Effector memory CD4-positive, alpha-beta T cell (primary cell): ENCODE measurements around the gene HTT.

ENCODE experiments used
- DNase-seq, 3 donors: peaks; one replicate each; pipeline ENCODE4 v3.0.0-alpha.2; 2020
- H3K27ac ChIP-seq: 2 replicates; pipeline ENCODE4 v1.7.0; 2013; ENCODE audit warnings: mild to moderate bottlenecking, low read length, moderate library complexity; ENCODE audit not compliant: insufficient read depth, poor library complexity, severe bottlenecking
- H3K27me3 ChIP-seq: replicated peaks from 2 replicates; pipeline ENCODE4 v1.7.0; 2013; ENCODE audit warnings: mild to moderate bottlenecking, low read length; ENCODE audit not compliant: insufficient read depth, control insufficient read depth, poor library complexity, severe bottlenecking
- H3K36me3 ChIP-seq: 2 replicates; pipeline ENCODE4 v1.7.0; 2013; ENCODE audit warnings: mild to moderate bottlenecking, low read length, moderate library complexity; ENCODE audit not compliant: control insufficient read depth, insufficient read depth
- H3K4me1 ChIP-seq: 2 replicates; pipeline ENCODE4 v1.7.0; 2013; ENCODE audit warnings: low read length, mild to moderate bottlenecking; ENCODE audit not compliant: control insufficient read depth, insufficient read depth, poor library complexity, severe bottlenecking
- H3K4me3 ChIP-seq: 2 replicates; pipeline ENCODE4 v1.7.0; 2013; ENCODE audit warnings: low read length, low read depth, mild to moderate bottlenecking; ENCODE audit not compliant: insufficient read depth, poor library complexity, severe bottlenecking
- H3K9me3 ChIP-seq: 2 replicates; pipeline ENCODE4 v1.7.0; 2013; ENCODE audit warnings: mild to moderate bottlenecking, low read length, moderate library complexity; ENCODE audit not compliant: control insufficient read depth

HTT gene

DNA sequence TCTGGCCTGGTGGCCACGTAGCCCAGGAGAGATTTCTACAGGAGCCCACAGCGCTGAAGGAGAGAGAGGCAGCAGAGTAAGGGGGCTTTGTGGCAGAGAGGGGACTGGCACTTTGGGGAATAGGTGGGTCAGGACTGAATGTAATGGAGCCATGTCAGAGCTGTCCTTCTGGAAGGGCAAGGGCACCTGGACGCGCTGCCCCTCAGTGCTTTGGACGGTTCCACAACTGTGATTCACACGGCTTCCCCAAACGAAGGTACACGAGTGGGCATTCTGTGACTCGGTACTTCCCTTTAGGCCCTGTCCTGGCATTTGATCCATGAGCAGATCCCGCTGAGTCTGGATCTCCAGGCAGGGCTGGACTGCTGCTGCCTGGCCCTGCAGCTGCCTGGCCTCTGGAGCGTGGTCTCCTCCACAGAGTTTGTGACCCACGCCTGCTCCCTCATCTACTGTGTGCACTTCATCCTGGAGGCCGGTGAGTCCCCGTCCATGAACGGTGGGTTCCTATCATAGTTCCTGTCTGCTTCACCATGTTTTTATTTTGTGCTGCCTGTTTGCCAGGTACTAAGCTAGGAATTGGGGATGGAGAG is 139.3 kb downstream of the HTT start:
- no peaks in the 10 kb centered on the region for H3K27me3 ChIP-seq
- H3K4me1 ChIP-seq, result no peaks in the 10 kb centered on the region
- H3K9me3 ChIP-seq, result no peaks in the 10 kb centered on the region
- H3K27ac ChIP-seq, result no peak overlapping the region
- H3K36me3 ChIP-seq, result peaks cover 74% of the 10 kb centered on the region
- no peak for DNase-seq
- no peak overlapping the region for H3K4me3 ChIP-seq

DNA sequence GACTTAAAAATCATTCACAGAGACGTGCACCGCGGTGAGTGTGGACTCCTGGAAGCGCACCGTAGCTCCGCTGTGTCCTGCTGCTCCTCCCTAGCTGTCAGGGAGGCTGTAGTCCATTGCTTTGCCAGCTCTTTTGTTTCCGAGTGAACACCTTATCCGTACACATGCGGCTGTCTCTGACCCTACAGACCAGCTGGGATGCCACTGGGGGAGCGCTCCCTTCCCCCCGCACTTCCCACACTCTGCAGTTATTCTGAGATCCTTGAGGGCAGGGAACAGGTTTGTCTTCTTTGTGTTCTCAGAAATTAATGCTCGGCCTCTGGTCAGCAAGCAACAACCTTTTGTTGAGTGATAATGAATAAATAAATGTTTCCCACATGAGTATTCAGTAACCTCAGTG is 140.8 kb downstream of the HTT start:
- H3K9me3 ChIP-seq, result no peaks in the 10 kb centered on the region
- no peaks in the 10 kb centered on the region for H3K27me3 ChIP-seq
- peaks cover 72% of the 10 kb centered on the region for H3K36me3 ChIP-seq
- H3K4me1 ChIP-seq, result no peaks in the 10 kb centered on the region
- no peak for DNase-seq
- no peak overlapping the region for H3K27ac ChIP-seq
- no peak overlapping the region for H3K4me3 ChIP-seq

DNA sequence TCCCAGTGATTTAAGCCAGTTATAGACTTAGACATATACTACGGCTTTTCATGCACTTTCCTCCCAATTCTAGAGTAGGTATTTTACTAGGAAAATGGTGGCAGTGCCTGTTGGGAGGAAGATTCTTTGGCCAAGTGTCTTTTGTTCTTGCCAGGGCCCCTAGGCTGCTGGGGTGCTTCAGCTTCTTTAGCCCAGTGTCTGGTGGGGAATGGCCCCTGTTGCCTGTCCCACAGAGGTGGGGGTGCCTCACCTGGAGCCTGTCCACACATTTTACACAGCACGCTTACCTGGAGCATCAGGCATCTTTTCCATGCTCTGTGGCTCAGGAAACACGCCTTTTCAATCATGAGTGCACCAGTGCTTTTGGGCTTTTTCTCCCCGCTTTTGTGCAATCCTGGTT is 141.3 kb downstream of the HTT start:
- Histone ChIP-seq H3K9me3 (no peaks in the 10 kb centered on the region), H3K27me3 (no peaks in the 10 kb centered on the region), H3K4me1 (no peaks in the 10 kb centered on the region), H3K4me3 (no peak overlapping the region), H3K36me3 (peaks cover 72% of the 10 kb centered on the region), H3K27ac (no peak overlapping the region)
- DNase-seq, result no peak

DNA sequence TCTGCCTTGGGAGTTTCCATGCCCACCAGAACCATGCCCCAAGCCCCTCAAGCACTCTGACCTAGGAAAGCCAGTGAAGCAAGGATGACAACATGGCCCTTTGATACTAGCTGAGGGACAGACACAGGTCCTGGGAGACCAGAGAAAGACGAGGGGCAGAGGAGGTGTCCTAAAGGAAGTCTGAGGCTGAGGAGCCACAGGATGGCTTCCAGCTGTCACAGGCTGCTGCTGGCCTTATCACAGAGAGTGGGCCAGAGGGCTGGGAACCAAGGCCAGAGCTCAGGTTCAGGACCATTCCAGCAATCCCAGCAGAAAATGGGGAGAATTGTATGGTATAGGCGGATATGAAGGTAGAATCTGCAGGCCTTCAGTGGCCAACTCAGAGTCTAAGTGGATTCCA is 142.8 kb downstream of the HTT start:
- no peaks in the 10 kb centered on the region for H3K27me3 ChIP-seq
- H3K36me3 ChIP-seq, result peaks cover 82% of the 10 kb centered on the region
- H3K9me3 ChIP-seq, result no peaks in the 10 kb centered on the region
- no peak overlapping the region for H3K27ac ChIP-seq
- H3K4me1 ChIP-seq, result no peaks in the 10 kb centered on the region
- no peak overlapping the region for H3K4me3 ChIP-seq
- no peak for DNase-seq

DNA sequence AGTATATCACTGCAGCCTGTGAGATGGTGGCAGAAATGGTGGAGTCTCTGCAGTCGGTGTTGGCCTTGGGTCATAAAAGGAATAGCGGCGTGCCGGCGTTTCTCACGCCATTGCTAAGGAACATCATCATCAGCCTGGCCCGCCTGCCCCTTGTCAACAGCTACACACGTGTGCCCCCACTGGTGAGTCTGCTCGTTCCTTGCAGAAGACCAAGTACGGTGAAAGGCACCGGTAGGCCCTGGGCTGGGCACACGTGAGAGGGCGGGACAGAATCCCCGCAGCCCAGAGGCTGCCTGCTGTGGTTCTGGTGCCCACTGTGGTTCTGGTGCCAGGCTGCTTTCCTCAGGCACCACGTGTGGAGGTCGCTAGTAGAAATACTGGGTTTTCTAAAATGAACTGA is 143.3 kb downstream of the HTT start:
- peaks cover 82% of the 10 kb centered on the region for H3K36me3 ChIP-seq
- no peaks in the 10 kb centered on the region for H3K27me3 ChIP-seq
- H3K4me1 ChIP-seq, result no peaks in the 10 kb centered on the region
- no peak overlapping the region for H3K4me3 ChIP-seq
- no peak overlapping the region for H3K27ac ChIP-seq
- H3K9me3 ChIP-seq, result no peaks in the 10 kb centered on the region
- no peak for DNase-seq

DNA sequence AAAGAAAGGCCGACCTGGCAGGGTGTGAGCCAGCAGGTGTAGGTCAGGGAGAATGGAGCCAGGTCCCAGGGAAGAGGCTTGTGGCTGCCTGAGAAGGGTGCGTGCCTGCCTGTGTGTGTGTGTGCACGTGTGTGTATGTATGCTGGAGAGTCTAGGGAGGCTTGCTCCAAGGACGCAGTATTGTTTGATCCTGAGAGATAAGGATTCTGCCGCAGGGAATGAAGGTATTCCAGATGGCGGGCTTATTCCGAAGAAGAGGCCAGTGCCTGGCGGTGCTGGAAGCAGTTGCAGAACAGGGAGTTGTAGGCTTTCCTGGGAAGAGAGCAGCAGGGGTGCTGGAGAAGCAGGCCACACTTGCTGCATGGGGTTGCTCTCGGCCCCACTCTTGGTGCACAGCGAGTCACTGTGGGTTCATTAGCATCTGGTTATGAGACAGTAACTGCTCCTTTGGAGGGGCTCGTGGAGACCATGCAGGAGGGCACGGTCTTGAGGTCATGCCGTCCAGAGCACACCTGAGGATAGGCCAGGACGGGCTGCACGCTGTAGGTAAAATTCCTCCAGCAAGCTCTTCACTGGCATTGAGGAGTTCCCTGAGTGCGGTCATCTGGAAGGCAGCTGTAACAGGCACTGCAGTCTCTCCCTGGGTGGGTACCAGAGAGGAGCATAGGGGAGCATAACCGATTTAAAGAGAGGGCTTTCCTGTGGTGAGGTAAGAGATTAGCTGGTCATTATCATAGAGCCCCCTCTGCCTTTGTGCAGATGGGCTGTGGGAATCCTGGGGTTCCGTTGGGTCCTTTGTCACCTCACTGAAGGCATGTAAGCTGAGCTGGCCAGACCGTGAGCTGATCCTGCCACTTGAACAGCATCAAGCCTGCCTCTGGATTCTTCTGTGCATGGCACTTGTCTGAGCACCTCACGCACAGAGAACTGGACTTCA is 144.6 kb downstream of the HTT start:
- no peaks in the 10 kb centered on the region for H3K4me1 ChIP-seq
- no peak overlapping the region for H3K4me3 ChIP-seq
- H3K36me3 ChIP-seq, result peaks cover 83% of the 10 kb centered on the region
- no peaks in the 10 kb centered on the region for H3K27me3 ChIP-seq
- no peaks in the 10 kb centered on the region for H3K9me3 ChIP-seq
- DNase-seq, result no peak
- no peak overlapping the region for H3K27ac ChIP-seq

DNA sequence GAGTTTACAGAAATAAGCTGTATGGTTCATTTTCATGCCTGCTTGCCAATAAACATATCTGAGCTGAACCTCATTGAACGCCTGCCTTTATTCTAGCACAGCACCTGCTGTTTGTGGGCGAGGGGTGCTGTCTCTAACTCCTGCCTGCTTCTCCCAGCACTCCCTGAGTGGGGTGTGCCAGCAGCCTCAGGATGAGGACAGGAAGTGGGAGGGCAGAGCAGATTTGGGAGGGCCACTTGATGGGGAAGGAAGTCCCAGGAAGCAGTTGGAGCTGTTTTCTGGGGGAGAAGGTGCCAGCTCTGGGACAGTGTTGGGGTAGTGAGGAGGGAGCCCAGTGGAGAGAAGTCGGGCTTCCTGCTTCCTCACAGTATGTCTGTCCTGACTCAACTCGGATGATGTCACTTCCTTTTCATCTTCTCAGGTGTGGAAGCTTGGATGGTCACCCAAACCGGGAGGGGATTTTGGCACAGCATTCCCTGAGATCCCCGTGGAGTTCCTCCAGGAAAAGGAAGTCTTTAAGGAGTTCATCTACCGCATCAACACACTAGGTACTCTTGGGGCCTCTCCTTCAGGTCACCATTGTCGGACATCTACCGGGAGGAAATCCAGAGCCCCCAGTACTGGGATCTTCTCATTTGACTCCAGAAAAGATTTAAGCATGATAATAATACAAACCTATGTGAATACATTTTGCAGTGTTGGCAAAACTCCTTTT is 145.4 kb downstream of the HTT start:
- H3K9me3 ChIP-seq, result no peaks in the 10 kb centered on the region
- no peak for DNase-seq
- H3K4me3 ChIP-seq, result no peak overlapping the region
- no peaks in the 10 kb centered on the region for H3K27me3 ChIP-seq
- H3K4me1 ChIP-seq, result no peaks in the 10 kb centered on the region
- peaks cover 86% of the 10 kb centered on the region for H3K36me3 ChIP-seq
- no peak overlapping the region for H3K27ac ChIP-seq

DNA sequence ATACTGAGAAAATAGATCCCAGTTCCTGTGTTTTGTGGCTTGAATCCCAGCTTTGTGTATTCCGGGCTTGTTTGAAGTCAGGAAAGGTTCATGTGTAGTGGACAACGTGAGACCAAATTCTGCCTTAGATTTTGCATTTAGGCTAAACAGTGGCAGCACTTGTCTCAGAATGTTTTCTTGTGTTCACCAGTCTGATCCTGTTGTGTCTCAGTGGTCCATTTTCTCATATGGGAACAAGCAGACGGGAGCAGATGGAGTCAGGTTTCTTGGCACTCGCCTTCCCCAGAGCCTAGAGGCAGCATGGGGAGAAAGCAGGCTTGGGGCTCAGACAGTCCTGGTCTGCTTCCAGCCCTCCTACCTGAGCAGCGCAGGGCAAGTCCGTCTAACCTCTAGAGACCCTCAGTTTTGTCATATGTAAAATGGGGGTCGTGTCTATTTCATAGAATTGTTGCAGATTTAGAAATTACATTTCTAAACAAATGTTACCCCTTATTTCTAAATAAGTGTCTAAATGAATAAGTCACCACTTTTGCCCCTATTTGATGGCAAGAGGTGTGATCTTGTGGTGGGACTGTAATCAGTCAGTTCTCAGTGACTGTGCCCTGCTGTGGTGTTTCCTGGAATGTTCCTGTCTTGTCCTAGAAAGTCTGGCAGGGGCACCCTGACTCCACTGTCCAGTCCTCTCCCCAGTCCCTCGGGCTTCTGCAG is 146.1 kb downstream of the HTT start:
- Histone ChIP-seq H3K27ac (no peak overlapping the region), H3K36me3 (peaks cover 83% of the 10 kb centered on the region), H3K9me3 (no peaks in the 10 kb centered on the region), H3K27me3 (no peaks in the 10 kb centered on the region), H3K4me3 (no peak overlapping the region), H3K4me1 (no peaks in the 10 kb centered on the region)
- DNase-seq, result no peak

DNA sequence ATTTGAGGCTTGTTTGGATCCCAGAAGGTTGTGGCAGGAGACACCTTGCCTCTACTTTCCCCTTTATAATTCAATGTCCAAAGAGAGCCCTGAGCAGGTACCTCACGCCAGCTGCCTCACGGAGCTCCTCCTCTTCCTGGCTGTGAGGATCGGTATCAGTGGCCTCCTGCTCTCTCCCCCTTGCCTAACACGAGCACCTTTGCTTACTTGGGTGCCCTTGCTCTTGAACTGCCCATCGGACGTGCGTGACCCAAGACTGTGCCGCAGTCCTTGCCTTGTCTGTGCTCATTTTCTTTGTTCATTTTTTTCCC is 146.7 kb downstream of the HTT start:
- no peak overlapping the region for H3K27ac ChIP-seq
- H3K9me3 ChIP-seq, result no peaks in the 10 kb centered on the region
- DNase-seq, result no peak
- H3K4me1 ChIP-seq, result no peaks in the 10 kb centered on the region
- H3K4me3 ChIP-seq, result no peak overlapping the region
- H3K27me3 ChIP-seq, result no peaks in the 10 kb centered on the region
- H3K36me3 ChIP-seq, result peaks cover 80% of the 10 kb centered on the region
